G401 (cell line): ENCODE measurements around the gene ANKRD34A. TPM values are rescaled to one million over a fixed set of nuclear protein-coding genes. Genes with fewer than 3 reads are reported as not detected.

Source experiments
- DNase-seq: peaks from one replicate; pipeline ENCODE4 v3.0.0-alpha.2; 2015; ENCODE audit warnings: low spot score
- in situ Hi-C: cut with HindIII; loops from 2 replicates; pipeline ENCODE4 v1.10.0; 2016; ENCODE audit warnings: low sequenced_read_pairs, mixed read lengths
- total RNA-seq: library from RNA; depleted of rRNA; stranded (reverse); fragments of >200 nt; shearing (Covaris generic); gene quantifications from 2 replicates; pipeline ENCODE4 v1.2.3, GENCODE V29; 2014; rRNA removed

The ANKRD34A gene
- total RNA-seq, result 2.5 and 16.1 TPM in 2 replicates

GRCh38 chr1:145964328-145965118 lies at the start of gene ANKRD34A, which contains the start of gene POLR3GL:
Gene ANKRD34A (minus strand): TSS chr1:145964575. CDS start chr1:145961759, 2,816 bp downstream.
Gene POLR3GL (plus strand): TSS chr1:145964690. CDS start chr1:145974866, 10,176 bp downstream.
- peak; percentile 99 for DNase-seq
- in situ Hi-C loops, result no loop called here

- no peak for DNase-seq
- in situ Hi-C loops, result no loop called here
Observed at GRCh38 chr1:146013559-146013922, 49.2 kb upstream of the ANKRD34A start.

DNA sequence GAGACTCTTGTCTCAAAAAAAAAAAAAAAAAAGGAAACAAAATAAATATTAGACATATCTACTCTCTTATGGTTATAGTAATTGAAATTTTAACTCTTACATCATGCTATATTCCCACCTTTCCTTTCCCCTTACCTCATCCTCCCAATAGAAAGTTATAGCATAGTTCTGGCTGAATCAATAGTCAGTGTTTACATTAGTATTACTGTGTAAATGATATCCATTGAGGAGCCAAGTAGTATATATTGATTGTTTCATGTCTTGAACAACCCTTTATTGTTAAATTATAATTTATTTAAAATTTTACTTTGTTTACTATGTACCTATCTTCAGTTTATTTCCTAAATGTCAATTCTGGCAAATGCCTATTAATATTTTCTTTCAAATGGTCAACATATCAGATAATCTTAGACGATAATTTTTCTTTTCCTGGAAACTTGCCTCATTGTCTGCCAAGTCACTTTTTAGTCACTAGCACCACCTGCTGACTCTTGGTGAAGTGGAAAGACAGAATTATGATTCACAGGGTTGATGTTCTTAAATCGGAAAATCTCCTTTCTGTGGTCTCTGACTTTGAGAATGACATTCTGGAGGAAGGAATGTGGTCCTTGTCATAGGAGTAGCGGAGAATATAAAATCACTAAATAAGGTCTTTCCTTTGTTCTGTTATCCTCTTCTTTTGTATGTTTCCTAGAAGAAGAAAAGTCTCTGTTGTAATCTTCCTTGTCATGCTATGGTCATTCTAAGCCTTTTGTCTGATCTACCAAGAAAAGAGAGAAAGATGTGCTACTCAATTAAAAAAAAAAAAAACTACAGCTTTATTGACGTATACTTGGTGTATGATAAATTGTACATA lies 48.6 kb upstream of the ANKRD34A start:
- peak; percentile 75 for DNase-seq
- in situ Hi-C loops, result no loop called here

- no peak for DNase-seq
- in situ Hi-C loops, result no loop called here
Observed at GRCh38 chr1:146010126-146010738, 45.9 kb upstream of the ANKRD34A start.

GRCh38 chr1:146007489-146008133 lies 43.2 kb upstream of the ANKRD34A start:
- in situ Hi-C loops, result no loop called here
- no peak for DNase-seq

GRCh38 chr1:146001709-146002108 lies 37.3 kb upstream of the ANKRD34A start:
- no peak for DNase-seq
- in situ Hi-C loops, result no loop called here

GRCh38 chr1:145999321-146000024 lies 35.1 kb upstream of the ANKRD34A start:
- DNase-seq, result peak; percentile 85
- in situ Hi-C loops, result no loop called here

DNA sequence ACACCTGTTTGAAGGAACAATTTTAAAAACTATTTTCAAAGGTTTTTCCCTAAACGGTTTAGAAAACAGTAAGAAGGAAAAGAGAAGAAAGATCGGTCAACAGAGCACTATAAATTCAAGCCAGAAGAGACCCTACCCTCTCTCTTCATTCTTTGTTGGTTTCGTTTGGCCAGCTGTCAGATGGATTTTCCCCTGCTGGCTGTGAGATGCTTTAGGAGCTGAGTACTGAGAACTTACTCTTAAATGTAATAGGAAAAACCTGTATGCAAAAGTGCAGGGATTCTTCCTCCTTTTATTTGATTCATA lies 33.3 kb upstream of the ANKRD34A start:
- in situ Hi-C loops, result no loop called here
- peak; percentile 29 for DNase-seq

- DNase-seq, result no peak
- in situ Hi-C loops, result no loop called here
Observed at GRCh38 chr1:145997016-145997717, 32.8 kb upstream of the ANKRD34A start.

DNA sequence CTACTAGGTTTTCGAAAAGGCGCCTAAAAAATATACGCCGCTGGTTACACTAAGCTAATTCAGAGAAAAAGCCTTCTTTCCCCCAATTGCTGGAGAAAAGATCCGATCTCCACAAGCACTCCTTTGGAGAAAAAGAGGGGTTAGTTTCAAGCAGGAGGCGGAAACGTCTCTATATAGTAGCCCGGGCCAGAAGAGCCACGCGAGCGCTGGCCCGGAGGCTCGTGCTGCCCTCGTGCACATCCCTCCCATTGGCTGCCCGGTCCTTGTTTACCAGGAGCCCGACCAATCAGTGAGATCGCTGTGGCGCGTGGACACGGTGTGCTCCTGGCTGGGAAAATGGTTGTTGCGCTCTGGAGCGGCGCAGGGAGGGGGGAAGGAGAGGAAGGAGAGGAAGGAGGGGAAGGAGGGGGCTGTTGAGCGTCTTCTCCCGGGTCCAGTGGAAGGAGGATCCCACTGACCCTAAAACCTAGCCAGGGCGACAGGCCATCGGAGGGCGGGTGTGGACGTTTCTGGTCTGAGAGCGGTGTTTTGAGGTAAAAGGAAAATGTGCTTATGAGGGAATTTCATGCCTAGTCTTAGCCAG lies 32.1 kb upstream of the ANKRD34A start, which contains the start of gene TXNIP:
Gene TXNIP, minus strand, starts transcription at position 147 of the 583 bp plus-strand sequence. CDS start 313 bp downstream, outside the sequence.
- DNase-seq, result peak; percentile 99
- in situ Hi-C loops, result no loop called here

DNA sequence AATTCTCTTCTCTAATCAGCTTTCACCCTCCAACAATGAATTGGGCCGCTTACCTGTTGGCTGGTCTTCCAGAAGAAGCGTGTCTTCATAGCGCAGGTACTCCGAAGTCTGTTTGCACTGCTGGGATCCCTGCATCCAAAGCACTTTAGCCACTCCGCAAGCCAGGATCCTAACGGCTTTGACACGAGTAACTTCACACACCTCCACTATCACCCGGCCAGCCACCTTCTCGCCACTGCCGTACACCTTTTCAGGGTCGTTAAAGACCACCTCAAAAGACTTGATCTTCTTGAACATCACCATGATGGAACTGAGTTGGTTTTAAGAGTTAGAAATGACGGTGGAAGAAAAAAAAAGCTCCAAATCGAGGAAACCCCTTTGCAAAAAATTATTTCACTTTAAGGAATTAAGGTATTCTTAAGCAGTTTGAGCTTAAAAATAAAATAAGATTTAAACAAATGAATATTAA lies 31.6 kb upstream of the ANKRD34A start:
- DNase-seq, result peak; percentile 73
- in situ Hi-C loops, result no loop called here

- in situ Hi-C loops, result no loop called here
- peak; percentile 39 for DNase-seq
Observed at GRCh38 chr1:145995148-145995881, 30.9 kb upstream of the ANKRD34A start.

DNA sequence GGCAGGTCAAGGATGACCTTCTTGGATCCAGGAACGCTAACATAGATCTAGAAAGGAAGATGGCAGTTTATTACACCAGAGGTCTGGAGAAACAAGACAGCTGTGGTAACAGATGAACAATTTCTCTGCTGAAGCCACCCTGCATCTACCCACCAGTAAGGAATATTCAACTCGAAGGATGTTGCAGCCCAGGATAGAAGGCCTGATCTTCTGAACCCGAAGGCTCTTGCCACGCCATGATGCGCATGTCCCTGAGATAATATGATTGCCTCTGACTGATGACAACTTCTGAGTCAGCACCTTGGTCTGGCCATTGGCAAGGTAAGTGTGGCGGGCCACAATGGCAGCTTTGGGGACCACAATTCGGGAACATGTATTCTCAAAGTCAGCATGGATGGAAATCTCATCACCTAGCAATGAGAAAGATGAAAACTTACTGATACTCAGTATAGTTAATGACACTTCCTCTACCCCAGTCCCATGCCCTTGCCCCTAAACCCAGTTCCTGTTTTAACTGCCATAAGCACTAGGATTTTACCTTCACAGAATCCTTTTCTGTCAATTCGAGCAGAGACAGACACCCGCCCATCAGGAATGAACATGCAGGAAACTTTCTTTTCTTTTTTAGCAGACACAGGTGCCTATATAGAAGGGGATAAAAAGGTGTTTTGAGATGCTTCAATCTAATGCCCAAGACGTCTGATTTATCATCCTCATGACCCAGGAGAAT lies 30.2 kb upstream of the ANKRD34A start:
- DNase-seq, result no peak
- in situ Hi-C loops, result no loop called here

- DNase-seq, result no peak
- in situ Hi-C loops, result no loop called here
Observed at GRCh38 chr1:145993618-145994390, 29.4 kb upstream of the ANKRD34A start.

DNA sequence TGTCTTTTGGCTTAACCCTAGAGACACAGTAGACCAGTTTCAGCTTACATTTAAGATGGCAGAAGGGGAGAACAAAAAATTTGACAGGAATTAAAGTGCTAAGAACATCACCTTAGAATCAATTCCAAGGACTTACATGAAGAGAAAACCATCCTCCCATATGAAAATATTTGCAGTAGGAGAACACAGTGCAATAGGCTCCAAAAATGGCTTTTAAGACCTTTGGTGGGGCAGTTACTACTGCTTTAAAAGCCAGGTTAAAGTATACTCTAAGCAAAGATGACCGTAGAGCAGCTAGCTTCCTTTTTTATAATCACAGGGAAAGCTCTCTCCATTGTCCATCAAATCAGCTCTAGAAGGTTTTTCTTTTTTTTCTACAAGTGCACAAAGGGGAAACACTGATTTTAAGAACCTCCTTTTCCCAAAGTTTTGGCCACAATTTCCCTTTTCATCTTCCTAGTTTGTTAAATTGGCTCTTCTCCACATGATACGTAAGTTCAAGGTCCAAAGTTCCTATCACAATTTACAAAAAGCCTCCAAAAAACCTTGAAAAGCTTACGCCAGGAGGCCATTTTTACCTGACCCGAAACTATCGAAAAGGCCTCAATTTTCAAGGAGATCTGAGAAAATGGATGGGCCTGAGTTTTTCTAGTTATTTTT lies 28.7 kb upstream of the ANKRD34A start:
- in situ Hi-C loops, result no loop called here
- no peak for DNase-seq
